Measurements from ENCODE around the gene RPF1.
A peak's percentile ranks its signal among the peaks of the same experiment; 100 is the strongest.
"Not testable (repeated sequence)": the region's sequence is repeated elsewhere in the genome, so short reads cannot be mapped to it uniquely, and the experiment has no call there.

The RPF1 gene

GRCh38 chr1:84502927-84503326, 23.9 kb downstream of the RPF1 start:
- Histone ChIP-seq H3K4me1 (ENCODE audit: control insufficient read depth, insufficient read depth, low read length) (peaks cover 4% of the 10 kb centered on the region), H3K9me3 (ENCODE audit: control insufficient read depth, low read length) (no peaks in the 10 kb centered on the region), H3K27me3 (ENCODE audit: control insufficient read depth, insufficient read depth, low read length) (no peaks in the 10 kb centered on the region), H3K9ac (ENCODE audit: low read length) (no peak overlapping the region), H3K4me3 (ENCODE audit: low read length) (no peak overlapping the region), H3K36me3 (ENCODE audit: control insufficient read depth, insufficient read depth, low read length) (peaks cover under 1% of the 10 kb centered on the region)

- Histone ChIP-seq H3K36me3 (ENCODE audit: control insufficient read depth, insufficient read depth, low read length) (no peaks in the 10 kb centered on the region), H3K9ac (ENCODE audit: low read length) (peak overlapping the region; percentile 86), H3K27me3 (ENCODE audit: control insufficient read depth, insufficient read depth, low read length) (no peaks in the 10 kb centered on the region), H3K4me3 (ENCODE audit: low read length) (peak overlapping the region; percentile 71), H3K9me3 (ENCODE audit: control insufficient read depth, low read length) (no peaks in the 10 kb centered on the region), H3K4me1 (ENCODE audit: control insufficient read depth, insufficient read depth, low read length) (peaks cover 4% of the 10 kb centered on the region)
Measured at GRCh38 chr1:84504580-84505492, 25.8 kb downstream of the RPF1 start.

GRCh38 chr1:84505493-84506001, 26.5 kb downstream of the RPF1 start:
- peak overlapping the region; percentile 71 for H3K4me3 ChIP-seq (ENCODE audit: low read length)
- H3K4me1 ChIP-seq (ENCODE audit: control insufficient read depth, insufficient read depth, low read length): peaks cover 2% of the 10 kb centered on the region
- no peaks in the 10 kb centered on the region for H3K27me3 ChIP-seq (ENCODE audit: control insufficient read depth, insufficient read depth, low read length)
- H3K9ac ChIP-seq (ENCODE audit: low read length): peak overlapping the region; percentile 86
- H3K9me3 ChIP-seq (ENCODE audit: control insufficient read depth, low read length): no peaks in the 10 kb centered on the region
- H3K36me3 ChIP-seq (ENCODE audit: control insufficient read depth, insufficient read depth, low read length): no peaks in the 10 kb centered on the region

GRCh38 chr1:84506002-84506728, 27.1 kb downstream of the RPF1 start, which contains the start of the genes GNG5 and SPATA1:
Gene GNG5, minus strand, starts transcription at chr1:84506581. Its CDS starts 490 bp downstream, at chr1:84506091.
Gene SPATA1, plus strand, starts transcription at chr1:84506386. Its CDS starts 9,974 bp downstream, at chr1:84516360.
- Histone ChIP-seq H3K9ac (ENCODE audit: low read length) (peak within 1 kb of the TSS; percentile 86), H3K4me1 (ENCODE audit: control insufficient read depth, insufficient read depth, low read length) (no peaks in the 10 kb centered on the region), H3K36me3 (ENCODE audit: control insufficient read depth, insufficient read depth, low read length) (no peaks in the 10 kb centered on the region), H3K9me3 (ENCODE audit: control insufficient read depth, low read length) (no peaks in the 10 kb centered on the region), H3K27me3 (ENCODE audit: control insufficient read depth, insufficient read depth, low read length) (no peaks in the 10 kb centered on the region), H3K4me3 (ENCODE audit: low read length) (peak within 1 kb of the TSS; percentile 71)

GRCh38 chr1:84506729-84507453, 27.8 kb downstream of the RPF1 start:
- no peaks in the 10 kb centered on the region for H3K4me1 ChIP-seq (ENCODE audit: control insufficient read depth, insufficient read depth, low read length)
- peak overlapping the region; percentile 86 for H3K9ac ChIP-seq (ENCODE audit: low read length)
- H3K9me3 ChIP-seq (ENCODE audit: control insufficient read depth, low read length): no peaks in the 10 kb centered on the region
- H3K36me3 ChIP-seq (ENCODE audit: control insufficient read depth, insufficient read depth, low read length): no peaks in the 10 kb centered on the region
- H3K4me3 ChIP-seq (ENCODE audit: low read length): peak overlapping the region; percentile 71
- no peaks in the 10 kb centered on the region for H3K27me3 ChIP-seq (ENCODE audit: control insufficient read depth, insufficient read depth, low read length)

- not testable (repeated sequence) for H3K9ac ChIP-seq (ENCODE audit: low read length); H3K4me1 ChIP-seq (ENCODE audit: control insufficient read depth, insufficient read depth, low read length); H3K4me3 ChIP-seq (ENCODE audit: low read length); H3K36me3 ChIP-seq (ENCODE audit: control insufficient read depth, insufficient read depth, low read length); H3K27me3 ChIP-seq (ENCODE audit: control insufficient read depth, insufficient read depth, low read length); H3K9me3 ChIP-seq (ENCODE audit: control insufficient read depth, low read length)
Measured at GRCh38 chr1:84507887-84508286, 28.8 kb downstream of the RPF1 start.

GRCh38 chr1:84508510-84508909, 29.4 kb downstream of the RPF1 start:
- no peaks in the 10 kb centered on the region for H3K9me3 ChIP-seq (ENCODE audit: control insufficient read depth, low read length)
- H3K4me1 ChIP-seq (ENCODE audit: control insufficient read depth, insufficient read depth, low read length): no peaks in the 10 kb centered on the region
- H3K36me3 ChIP-seq (ENCODE audit: control insufficient read depth, insufficient read depth, low read length): no peaks in the 10 kb centered on the region
- no peak overlapping the region for H3K4me3 ChIP-seq (ENCODE audit: low read length)
- no peaks in the 10 kb centered on the region for H3K27me3 ChIP-seq (ENCODE audit: control insufficient read depth, insufficient read depth, low read length)
- no peak overlapping the region for H3K9ac ChIP-seq (ENCODE audit: low read length)

GRCh38 chr1:84509029-84509428, 30.0 kb downstream of the RPF1 start:
- H3K4me1 ChIP-seq (ENCODE audit: control insufficient read depth, insufficient read depth, low read length): no peaks in the 10 kb centered on the region
- no peaks in the 10 kb centered on the region for H3K27me3 ChIP-seq (ENCODE audit: control insufficient read depth, insufficient read depth, low read length)
- H3K36me3 ChIP-seq (ENCODE audit: control insufficient read depth, insufficient read depth, low read length): no peaks in the 10 kb centered on the region
- H3K4me3 ChIP-seq (ENCODE audit: low read length): no peak overlapping the region
- H3K9ac ChIP-seq (ENCODE audit: low read length): no peak overlapping the region
- H3K9me3 ChIP-seq (ENCODE audit: control insufficient read depth, low read length): no peaks in the 10 kb centered on the region

- Histone ChIP-seq H3K36me3 (ENCODE audit: control insufficient read depth, insufficient read depth, low read length) (no peaks in the 10 kb centered on the region), H3K4me3 (ENCODE audit: low read length) (no peak overlapping the region), H3K4me1 (ENCODE audit: control insufficient read depth, insufficient read depth, low read length) (no peaks in the 10 kb centered on the region), H3K9ac (ENCODE audit: low read length) (no peak overlapping the region), H3K27me3 (ENCODE audit: control insufficient read depth, insufficient read depth, low read length) (no peaks in the 10 kb centered on the region), H3K9me3 (ENCODE audit: control insufficient read depth, low read length) (no peaks in the 10 kb centered on the region)
Measured at GRCh38 chr1:84510165-84510564, 31.1 kb downstream of the RPF1 start.

GRCh38 chr1:84510668-84511067, 31.6 kb downstream of the RPF1 start:
- Histone ChIP-seq H3K9me3 (ENCODE audit: control insufficient read depth, low read length) (no peaks in the 10 kb centered on the region), H3K36me3 (ENCODE audit: control insufficient read depth, insufficient read depth, low read length) (no peaks in the 10 kb centered on the region), H3K4me3 (ENCODE audit: low read length) (no peak overlapping the region), H3K4me1 (ENCODE audit: control insufficient read depth, insufficient read depth, low read length) (no peaks in the 10 kb centered on the region), H3K9ac (ENCODE audit: low read length) (no peak overlapping the region), H3K27me3 (ENCODE audit: control insufficient read depth, insufficient read depth, low read length) (no peaks in the 10 kb centered on the region)

GRCh38 chr1:84524590-84524989, 45.5 kb downstream of the RPF1 start:
- Histone ChIP-seq H3K9me3 (ENCODE audit: control insufficient read depth, low read length) (no peaks in the 10 kb centered on the region), H3K27me3 (ENCODE audit: control insufficient read depth, insufficient read depth, low read length) (no peaks in the 10 kb centered on the region), H3K4me3 (ENCODE audit: low read length) (no peak overlapping the region), H3K9ac (ENCODE audit: low read length) (no peak overlapping the region), H3K36me3 (ENCODE audit: control insufficient read depth, insufficient read depth, low read length) (no peaks in the 10 kb centered on the region), H3K4me1 (ENCODE audit: control insufficient read depth, insufficient read depth, low read length) (no peaks in the 10 kb centered on the region)
